ENCODE data around the gene SGIP1. TPM values are rescaled to one million over a fixed set of nuclear protein-coding genes. Genes with fewer than 3 reads are reported as not detected.

The SGIP1 gene
- polyA plus RNA-seq, 3 donors: not detected

DNA sequence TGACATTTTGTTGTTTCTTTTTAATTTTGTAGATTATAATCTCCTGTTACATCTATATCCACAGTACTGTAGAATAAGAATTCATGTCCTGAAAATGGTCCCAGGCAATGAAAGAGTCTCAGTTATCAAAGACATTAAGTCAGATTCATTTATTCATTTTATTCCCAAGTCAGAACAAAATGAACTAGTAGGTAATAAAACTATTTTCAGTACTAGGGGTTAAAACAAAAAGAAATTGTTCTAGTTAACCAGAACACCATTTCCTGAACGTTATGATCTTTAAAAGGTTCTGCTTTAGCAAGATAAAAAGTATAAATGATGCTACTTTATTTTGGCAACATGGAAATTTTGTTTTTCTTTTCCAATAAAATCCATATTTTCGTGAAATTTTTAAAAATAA, 211.5 kb downstream of the SGIP1 start:
- H3K36me3 ChIP-seq (replicated peaks in 1 of 2; ENCODE audit: control insufficient read depth in 1 of 2, insufficient read depth in 2 of 2, low read length in 2 of 2): no peaks in the 10 kb centered on the region
- no peaks in the 10 kb centered on the region for H3K27me3 ChIP-seq (ENCODE audit: control insufficient read depth in 2 of 2, insufficient read depth in 2 of 2, low read length in 2 of 2)
- no peaks in the 10 kb centered on the region for H4K20me1 ChIP-seq (ENCODE audit: insufficient read depth, low read length)
- intact Hi-C loops (cut with micrococcal nuclease): no loop called here
- Mint-ChIP-seq H3K27ac (no peak overlapping the region), H3K4me1 (peaks cover 2% of the 10 kb centered on the region), H3K27me3 (ENCODE audit: low read depth in 3 of 3) (no peaks in the 10 kb centered on the region), H3K9me3 (peaks cover 0 to 5% (median 0%) of the 10 kb centered on the region in 7 donors), H3K36me3 (no peaks in the 10 kb centered on the region), H3K4me3 (no peak overlapping the region)
- no peak for TF ChIP-seq CTCF (IDR thresholded peaks at IDR 0.05)
- no peak overlapping the region for H3K4me2 ChIP-seq (replicated peaks; ENCODE audit: extremely low read depth, low read length, poor library complexity, severe bottlenecking)
- H3K27ac ChIP-seq (ENCODE audit: low read depth in 1 of 2, low read length in 2 of 2): no peak overlapping the region
- H3K9ac ChIP-seq (ENCODE audit: insufficient read depth, low read length, poor library complexity, severe bottlenecking): no peak overlapping the region
- no peaks in the 10 kb centered on the region for H3K9me3 ChIP-seq (replicated peaks in 1 of 2; ENCODE audit: control insufficient read depth in 1 of 2, insufficient read depth in 1 of 2, low read length in 2 of 2)
- no peaks in the 10 kb centered on the region for H3K4me1 ChIP-seq (ENCODE audit: control insufficient read depth in 1 of 2, insufficient read depth in 2 of 2, low read length in 2 of 2)
- no CpG with 5 or more reads among the region's 2 CpGs for WGBS (ENCODE audit: insufficient coverage)
- no peaks in the 10 kb centered on the region for H3K79me2 ChIP-seq (ENCODE audit: insufficient read depth, low read length)
- H3K4me3 ChIP-seq (replicated peaks in 1 of 3; ENCODE audit: low read depth in 2 of 3, low read length in 3 of 3): no peak overlapping the region
- DNase-seq: no peak
- H2AFZ ChIP-seq (ENCODE audit: insufficient read depth, low read depth, low read length, poor library complexity, severe bottlenecking): no peak overlapping the region

- Histone ChIP-seq H3K4me1 (ENCODE audit: control insufficient read depth in 1 of 2, insufficient read depth in 2 of 2, low read length in 2 of 2) (peaks cover 16% of the 10 kb centered on the region in 2 donors), H3K9me3 (replicated peaks in 1 of 2; ENCODE audit: control insufficient read depth in 1 of 2, insufficient read depth in 1 of 2, low read length in 2 of 2) (no peaks in the 10 kb centered on the region), H3K4me3 (replicated peaks in 1 of 3; ENCODE audit: low read depth in 2 of 3, low read length in 3 of 3) (no peak overlapping the region), H3K9ac (ENCODE audit: insufficient read depth, low read length, poor library complexity, severe bottlenecking) (no peak overlapping the region), H3K27ac (ENCODE audit: low read depth in 1 of 2, low read length in 2 of 2) (no peak overlapping the region), H4K20me1 (ENCODE audit: insufficient read depth, low read length) (no peaks in the 10 kb centered on the region), H3K79me2 (ENCODE audit: insufficient read depth, low read length) (no peaks in the 10 kb centered on the region), H3K36me3 (replicated peaks in 1 of 2; ENCODE audit: control insufficient read depth in 1 of 2, insufficient read depth in 2 of 2, low read length in 2 of 2) (no peaks in the 10 kb centered on the region), H2AFZ (ENCODE audit: insufficient read depth, low read depth, low read length, poor library complexity, severe bottlenecking) (no peak overlapping the region), H3K27me3 (ENCODE audit: control insufficient read depth in 2 of 2, insufficient read depth in 2 of 2, low read length in 2 of 2) (no peaks in the 10 kb centered on the region), H3K4me2 (replicated peaks; ENCODE audit: extremely low read depth, low read length, poor library complexity, severe bottlenecking) (no peak overlapping the region)
- H3K4me3 Mint-ChIP-seq: no peak overlapping the region
- H3K27ac Mint-ChIP-seq: no peak overlapping the region
- no CpG with 5 or more reads among the region's 1 CpG for WGBS (ENCODE audit: insufficient coverage)
- no peak for TF ChIP-seq CTCF (IDR thresholded peaks at IDR 0.05)
- peaks cover 21% of the 10 kb centered on the region for H3K4me1 Mint-ChIP-seq
- no peaks in the 10 kb centered on the region for H3K36me3 Mint-ChIP-seq
- intact Hi-C loops (cut with micrococcal nuclease): no loop called here
- no peak for DNase-seq
- H3K27me3 Mint-ChIP-seq (ENCODE audit: low read depth in 3 of 3): no peaks in the 10 kb centered on the region
- peaks cover 0 to 4% (median 0%) of the 10 kb centered on the region in 7 donors for H3K9me3 Mint-ChIP-seq
Observed at GRCh38 chr1:66747501-66747900, 213.5 kb downstream of the SGIP1 start.

All from CD14-positive monocyte (primary cell).